HuH-7 (cell line): ENCODE measurements around the gene EPN2.

Experiments used
- DNase-seq: peaks from one replicate; pipeline ENCODE4 v3.0.0; 2011; ENCODE audit warnings: low spot score

The EPN2 gene

GRCh38 chr17:19311421-19312215 is 74.5 kb downstream of the EPN2 start:
- no peak for DNase-seq

GRCh38 chr17:19312406-19312805 is 75.2 kb downstream of the EPN2 start:
- no peak for DNase-seq

- DNase-seq, result no peak
Measured at GRCh38 chr17:19313066-19313745, 76.0 kb downstream of the EPN2 start.

GRCh38 chr17:19313746-19314651 is 76.8 kb downstream of the EPN2 start:
- DNase-seq, result no peak

GRCh38 chr17:19315104-19315503 is 77.9 kb downstream of the EPN2 start:
- DNase-seq, result no peak

GRCh38 chr17:19316761-19317358 is 79.7 kb downstream of the EPN2 start:
- DNase-seq, result no peak

GRCh38 chr17:19317359-19318095 is 80.4 kb downstream of the EPN2 start:
- DNase-seq, result no peak

GRCh38 chr17:19318611-19319010 is 81.4 kb downstream of the EPN2 start:
- DNase-seq, result no peak

- no peak for DNase-seq
Measured at GRCh38 chr17:19319771-19320505, 82.8 kb downstream of the EPN2 start.

- DNase-seq, result no peak
Measured at GRCh38 chr17:19320876-19321275, 83.7 kb downstream of the EPN2 start.

- DNase-seq, result no peak
Measured at GRCh38 chr17:19321481-19322128, 84.4 kb downstream of the EPN2 start.

- DNase-seq, result no peak
Measured at GRCh38 chr17:19322129-19322505, 85.0 kb downstream of the EPN2 start.

GRCh38 chr17:19322861-19323260 is 85.7 kb downstream of the EPN2 start:
- DNase-seq, result no peak

- no peak for DNase-seq
Measured at GRCh38 chr17:19325542-19325941, 88.4 kb downstream of the EPN2 start.

GRCh38 chr17:19327031-19327783 is 90.0 kb downstream of the EPN2 start:
- DNase-seq, result no peak

- no peak for DNase-seq
Measured at GRCh38 chr17:19328441-19329061, 91.4 kb downstream of the EPN2 start.

GRCh38 chr17:19329136-19329535 is 92.0 kb downstream of the EPN2 start:
- no peak for DNase-seq

GRCh38 chr17:19329839-19330238 is 92.7 kb downstream of the EPN2 start:
- no peak for DNase-seq

GRCh38 chr17:19330271-19330670 is 93.1 kb downstream of the EPN2 start:
- no peak for DNase-seq
